ENCODE results near the gene CLCN7. TPM values are rescaled to one million over a fixed set of nuclear protein-coding genes. Genes with fewer than 3 reads are reported as not detected.

The CLCN7 gene
- total RNA-seq, 1 donor from 2014 or later: 11.5 TPM

DNA sequence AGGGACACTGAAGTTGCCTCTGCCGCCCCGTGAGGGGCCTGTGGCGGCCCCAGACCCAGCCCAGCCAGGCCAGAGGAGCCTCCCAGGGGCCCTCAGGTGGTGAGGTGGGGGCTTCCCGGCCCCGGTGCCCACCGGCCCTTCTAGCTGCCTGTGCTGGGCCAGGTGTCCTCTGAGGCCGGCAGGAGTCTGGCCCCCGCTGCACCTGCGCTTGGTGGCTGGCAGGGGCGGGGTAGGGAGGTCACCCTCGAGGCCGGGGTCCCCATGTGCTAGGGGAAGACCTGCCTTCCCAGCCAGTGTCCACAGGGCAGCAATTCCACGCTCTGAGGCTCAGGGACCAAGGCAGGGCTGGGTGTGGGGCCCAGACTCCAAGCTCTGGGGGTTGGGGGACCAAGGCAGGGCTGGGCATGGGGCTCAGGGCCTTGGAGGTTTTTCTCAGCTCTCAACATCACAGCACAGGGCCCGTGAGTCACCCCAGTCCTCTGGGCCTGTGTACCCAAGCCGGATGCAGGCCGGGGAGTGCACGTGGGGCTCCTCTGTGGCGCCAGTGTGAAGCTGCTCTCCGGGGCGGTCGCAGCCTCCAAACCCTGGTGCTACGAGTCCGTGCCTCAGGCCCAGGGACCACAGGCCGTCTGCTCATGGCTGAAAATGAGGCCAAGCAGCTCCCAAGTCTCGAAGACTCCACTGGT is 29.2 kb downstream of the CLCN7 start:
- Mint-ChIP-seq H3K36me3 (peaks cover 2% of the 10 kb centered on the region), H3K9me3 (no peaks in the 10 kb centered on the region), H3K27ac (no peak overlapping the region), H3K4me1 (no peaks in the 10 kb centered on the region), H3K27me3 (ENCODE audit: insufficient read depth, low read depth) (peaks cover 3% of the 10 kb centered on the region), H3K4me3 (no peak overlapping the region)
- Histone ChIP-seq H2AFZ (replicated peaks) (no peak overlapping the region), H3K4me1 (no peaks in the 10 kb centered on the region), H3K9ac (no peak overlapping the region), H4K20me1 (ENCODE audit: low read depth) (no peaks in the 10 kb centered on the region), H3K27ac (no peak overlapping the region), H3K36me3 (no peaks in the 10 kb centered on the region), H3K4me3 (no peak overlapping the region), H3K4me2 (no peak overlapping the region), H3K27me3 (no peaks in the 10 kb centered on the region), H3K79me2 (ENCODE audit: low read depth) (no peaks in the 10 kb centered on the region), H3F3A (ENCODE audit: low read depth) (no peaks in the 10 kb centered on the region), H3K9me3 (ENCODE audit: low read depth) (no peaks in the 10 kb centered on the region)
- no peak for DNase-seq (ENCODE audit: low spot score)
- no peak for TF ChIP-seq EZH2phosphoT487 (IDR thresholded peaks at IDR 0.05)
- TF ChIP-seq CTCF (IDR thresholded peaks at IDR 0.05): no peak
- TF ChIP-seq EZH2 (IDR thresholded peaks at IDR 0.05): no peak

GRCh38 chr16:1444730-1445517 is 29.9 kb downstream of the CLCN7 start:
- no peaks in the 10 kb centered on the region for H3F3A ChIP-seq (ENCODE audit: low read depth)
- no peaks in the 10 kb centered on the region for H3K9me3 Mint-ChIP-seq
- H3K9me3 ChIP-seq (ENCODE audit: low read depth): no peaks in the 10 kb centered on the region
- H3K36me3 ChIP-seq: no peaks in the 10 kb centered on the region
- TF ChIP-seq CTCF (IDR thresholded peaks at IDR 0.05) (no peak), EZH2phosphoT487 (IDR thresholded peaks at IDR 0.05) (no peak), EZH2 (IDR thresholded peaks at IDR 0.05) (no peak)
- H3K27me3 ChIP-seq: no peaks in the 10 kb centered on the region
- no peak for DNase-seq (ENCODE audit: low spot score)
- H3K4me1 Mint-ChIP-seq: no peaks in the 10 kb centered on the region
- H3K9ac ChIP-seq: no peak overlapping the region
- H2AFZ ChIP-seq (replicated peaks): no peak overlapping the region
- H3K36me3 Mint-ChIP-seq: no peaks in the 10 kb centered on the region
- H3K27me3 Mint-ChIP-seq (ENCODE audit: insufficient read depth, low read depth): peaks cover 3% of the 10 kb centered on the region
- H3K27ac Mint-ChIP-seq: no peak overlapping the region
- H4K20me1 ChIP-seq (ENCODE audit: low read depth): no peaks in the 10 kb centered on the region
- no peak overlapping the region for H3K4me2 ChIP-seq
- H3K4me3 Mint-ChIP-seq: no peak overlapping the region
- no peaks in the 10 kb centered on the region for H3K4me1 ChIP-seq
- H3K4me3 ChIP-seq: no peak overlapping the region
- H3K27ac ChIP-seq: peak overlapping the region; percentile 6
- no peaks in the 10 kb centered on the region for H3K79me2 ChIP-seq (ENCODE audit: low read depth)

- Mint-ChIP-seq H3K4me3 (no peak within 1 kb of the TSS), H3K36me3 (no peaks in the 10 kb centered on the region)
- no peak for DNase-seq (ENCODE audit: low spot score)
Measured at GRCh38 chr16:1443980-1444729, 30.7 kb downstream of the CLCN7 start, which contains the start of gene CCDC154. Gene CCDC154, minus strand, starts transcription at chr16:1444556. Its CDS starts 234 bp downstream, at chr16:1444322.

More at GRCh38 chr16:1443980-1444729, 30.7 kb downstream of the CLCN7 start, which contains the start of gene CCDC154:
- no peak within 1 kb of the TSS for H3K4me3 ChIP-seq
- H3K9me3 ChIP-seq (ENCODE audit: low read depth): no peaks in the 10 kb centered on the region
- no peaks in the 10 kb centered on the region for H3K27me3 ChIP-seq
- Mint-ChIP-seq H3K9me3 (no peaks in the 10 kb centered on the region), H3K27me3 (ENCODE audit: insufficient read depth, low read depth) (no peaks in the 10 kb centered on the region), H3K4me1 (no peaks in the 10 kb centered on the region), H3K27ac (no peak within 1 kb of the TSS)
- no peaks in the 10 kb centered on the region for H3F3A ChIP-seq (ENCODE audit: low read depth)
- no peak within 1 kb of the TSS for H2AFZ ChIP-seq (replicated peaks)
- no peaks in the 10 kb centered on the region for H3K36me3 ChIP-seq
- H3K4me2 ChIP-seq: no peak within 1 kb of the TSS
- no peaks in the 10 kb centered on the region for H4K20me1 ChIP-seq (ENCODE audit: low read depth)
- H3K9ac ChIP-seq: peak within 1 kb of the TSS; percentile 27
- no peaks in the 10 kb centered on the region for H3K79me2 ChIP-seq (ENCODE audit: low read depth)
- TF ChIP-seq CTCF (IDR thresholded peaks at IDR 0.05) (no peak), EZH2phosphoT487 (IDR thresholded peaks at IDR 0.05) (no peak), EZH2 (IDR thresholded peaks at IDR 0.05) (no peak)
- peak within 1 kb of the TSS; percentile 6 for H3K27ac ChIP-seq
- H3K4me1 ChIP-seq: no peaks in the 10 kb centered on the region

All from neural progenitor cell (in vitro differentiated cells).